AML-193 (cell line): ENCODE results near the gene PSMD3.
"Not testable (repeated sequence)": the region's sequence is repeated elsewhere in the genome, so short reads cannot be mapped to it uniquely, and the experiment has no call there.

Experiments
- DNase-seq, 2 experiments: peaks; one replicate each; lab custom pipeline; 2025; lab: John Stamatoyannopoulos, UW

The PSMD3 gene

GRCh38 chr17:39980351-39981206 is at the start of gene PSMD3:
Gene PSMD3, plus strand, starts transcription at chr17:39980807. Its CDS starts 164 bp downstream, at chr17:39980971.
- peak; percentile 100 for DNase-seq

DNA sequence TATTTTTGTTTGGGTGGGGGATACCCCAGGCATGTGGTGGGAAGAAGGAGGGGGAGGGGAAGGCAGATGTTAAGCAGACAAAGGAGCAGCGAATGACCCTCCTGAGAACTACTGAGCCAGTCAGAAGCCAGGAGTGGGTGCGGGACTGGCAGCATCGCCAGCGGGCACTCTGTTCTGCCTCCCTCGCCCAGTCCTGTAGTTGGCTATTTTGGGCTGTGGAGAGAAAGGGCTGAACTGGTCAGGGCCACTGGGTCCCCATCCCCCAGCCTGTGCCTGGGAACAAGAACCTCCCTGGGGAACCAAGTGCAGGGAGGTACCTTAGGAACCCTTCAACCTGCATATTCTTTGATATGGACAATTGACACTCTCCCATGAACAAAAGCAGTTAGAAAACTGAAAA is 46.7 kb upstream of the PSMD3 start:
- DNase-seq: no peak

DNA sequence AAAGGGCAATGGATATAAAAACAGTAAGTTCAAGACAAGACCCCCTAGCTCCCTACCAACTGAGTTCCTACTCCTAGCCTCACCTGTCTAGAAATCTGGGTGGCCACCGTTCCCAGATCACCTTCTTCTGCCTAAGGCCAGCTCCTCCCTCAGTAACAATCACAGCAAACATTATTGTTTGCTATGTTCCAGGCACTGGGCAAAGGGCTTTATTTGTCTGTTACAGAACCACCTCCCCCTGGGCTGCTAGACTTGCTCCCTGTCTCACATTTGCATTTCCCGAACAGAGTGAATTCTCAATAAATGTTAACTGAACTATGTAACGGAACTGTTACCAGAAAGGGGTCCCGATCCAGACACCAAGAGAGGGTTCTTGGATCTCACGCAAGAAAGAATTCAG is 46.3 kb upstream of the PSMD3 start:
- no peak for DNase-seq

DNA sequence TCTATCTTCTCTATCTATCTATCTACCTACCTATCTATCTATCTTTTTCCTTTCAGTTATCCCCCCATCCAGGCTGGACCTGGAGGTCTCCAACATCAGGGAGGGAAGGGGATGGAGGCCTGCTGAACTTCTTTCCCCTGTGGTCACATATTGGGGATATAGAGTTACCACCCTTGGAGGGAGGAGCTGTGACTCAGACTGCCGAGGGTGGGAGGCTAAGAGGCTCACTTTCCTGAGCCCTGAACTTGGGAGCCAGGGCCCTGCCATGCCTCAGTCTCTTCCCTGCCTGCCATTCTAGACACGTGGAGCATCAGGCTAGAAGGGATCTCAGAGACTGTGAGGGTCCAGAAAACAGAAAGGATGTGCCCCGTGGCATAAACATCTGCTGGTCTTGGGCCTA is 44.7 kb upstream of the PSMD3 start:
- no peak for DNase-seq

- DNase-seq: no peak
These were observed 43.2 kb upstream of the PSMD3 start for GRCh38 chr17:39937447-39937846.

- no peak for DNase-seq
These were observed 42.3 kb upstream of the PSMD3 start for GRCh38 chr17:39938140-39938869.

DNA sequence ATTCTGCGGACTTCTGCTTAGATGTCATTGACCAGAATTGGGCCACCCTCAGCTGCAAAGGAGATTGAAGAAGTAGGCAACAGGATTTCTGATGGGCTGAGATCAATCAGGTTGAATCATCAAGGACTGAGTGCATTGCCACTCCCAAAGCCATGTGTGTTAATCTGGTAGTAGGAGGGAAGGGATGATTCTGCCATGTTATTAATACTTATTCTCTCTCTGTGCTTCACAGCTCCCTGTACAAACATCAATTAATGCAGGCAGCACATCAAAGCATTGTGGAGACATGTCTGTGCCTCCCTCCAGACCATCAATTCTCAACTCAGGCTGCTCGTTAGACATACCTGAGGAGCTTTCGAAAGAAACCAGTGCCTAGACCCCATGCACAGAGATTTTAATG is 41.5 kb upstream of the PSMD3 start:
- no peak for DNase-seq

- DNase-seq: peak; percentile 63 to 64
These were observed 40.8 kb upstream of the PSMD3 start for GRCh38 chr17:39939588-39940419.

- DNase-seq: no peak
These were observed 36.8 kb upstream of the PSMD3 start for GRCh38 chr17:39943702-39944392.

GRCh38 chr17:39944393-39944711 is 36.3 kb upstream of the PSMD3 start:
- DNase-seq: no peak

DNA sequence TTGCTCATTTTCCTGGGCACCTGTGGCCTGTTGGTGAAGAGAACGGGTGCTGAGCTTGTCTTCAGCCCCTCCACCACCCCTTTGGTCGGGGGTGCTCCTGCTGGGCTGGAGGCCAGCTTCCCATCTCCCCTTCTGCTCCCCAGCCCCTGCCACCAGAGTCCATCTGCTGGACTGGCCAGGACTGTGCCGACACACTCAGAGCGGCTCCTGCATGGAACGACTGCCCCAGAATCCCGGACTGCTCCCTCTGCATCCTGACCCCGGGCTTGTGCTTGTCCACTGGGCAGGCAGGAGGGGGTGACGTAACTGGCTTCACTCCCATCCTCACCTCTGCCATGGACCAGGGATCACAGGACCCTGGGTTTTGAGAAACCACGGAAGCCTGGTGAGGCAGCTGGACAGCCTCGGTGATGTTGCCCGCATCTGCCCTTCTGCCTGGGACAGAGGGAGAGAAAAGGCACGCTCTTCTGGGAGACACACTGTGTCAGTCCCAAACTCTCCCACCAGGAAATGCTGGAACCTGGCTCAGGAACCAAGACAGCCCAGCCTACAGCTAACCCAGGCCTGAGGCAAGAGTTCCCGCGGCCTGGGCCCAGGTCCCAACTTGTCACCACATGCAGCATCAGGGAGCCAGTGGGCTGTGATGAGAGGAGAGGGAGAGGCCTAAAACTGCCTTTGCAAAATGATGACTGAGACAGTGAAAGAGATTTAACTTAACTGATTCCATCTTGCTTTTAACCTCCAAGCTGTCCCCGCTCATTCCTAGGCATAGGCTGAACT is 33.9 kb upstream of the PSMD3 start:
- DNase-seq: no peak

DNA sequence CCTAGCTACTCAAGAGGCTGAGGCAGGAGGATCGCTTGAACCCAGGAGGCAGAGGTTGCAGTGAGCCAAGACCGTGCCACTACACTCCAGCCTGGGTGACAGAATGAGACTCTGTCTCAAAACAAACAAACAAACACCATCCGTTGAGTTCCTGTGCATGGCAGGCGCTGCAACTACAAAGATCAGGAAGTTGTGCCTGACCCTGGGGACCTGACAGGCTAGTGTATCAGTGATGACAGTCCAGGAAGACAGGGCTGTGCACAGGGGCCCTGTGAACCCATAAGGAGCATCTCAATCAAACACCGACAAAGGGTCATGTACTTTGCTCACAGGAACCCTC is 32.1 kb upstream of the PSMD3 start:
- not testable (repeated sequence) for DNase-seq

DNA sequence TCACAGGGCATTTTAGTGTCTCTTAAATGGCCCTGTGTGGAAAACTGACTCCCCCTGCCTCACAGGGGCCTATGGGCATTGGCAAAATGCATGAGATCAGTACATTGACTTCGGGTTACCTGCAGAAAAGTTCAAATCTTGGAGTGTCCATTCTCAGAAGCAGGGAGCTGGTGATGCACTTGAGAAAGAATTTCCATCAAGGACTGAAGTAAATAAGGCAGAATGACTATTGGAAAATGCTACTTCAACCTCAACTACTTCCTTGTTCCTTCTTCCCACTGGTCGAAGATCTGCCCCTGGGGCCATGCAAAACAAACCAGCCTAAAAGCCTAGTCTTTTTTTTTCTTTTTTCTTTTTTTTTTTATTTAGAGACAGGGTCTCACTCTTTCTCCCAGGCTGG is 31.6 kb upstream of the PSMD3 start:
- DNase-seq: peak in 1 of 2 experiments; percentile 9

DNA sequence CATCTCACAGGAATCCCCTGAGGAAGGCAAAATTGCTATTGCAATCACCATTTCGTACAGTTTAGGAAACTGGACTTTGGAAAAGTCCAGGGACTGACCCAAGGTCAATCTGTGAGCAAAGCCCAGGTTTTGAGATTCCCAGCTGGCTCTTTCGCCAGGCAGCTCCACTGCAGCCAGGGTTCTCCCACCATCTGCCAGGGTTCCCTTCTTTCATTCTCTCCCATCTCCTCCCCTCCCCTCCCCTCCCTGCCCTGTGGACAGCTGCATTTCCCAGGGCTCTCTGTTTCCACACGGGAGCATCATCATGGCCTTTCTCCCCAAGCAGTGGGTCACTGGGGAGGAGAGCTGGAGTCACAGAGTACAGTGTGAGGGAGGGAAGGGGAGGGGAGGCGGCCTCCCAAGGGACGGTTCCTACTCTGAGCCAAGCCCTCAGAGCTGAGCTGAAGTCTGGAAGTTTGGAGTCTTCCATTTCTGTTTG is 29.7 kb upstream of the PSMD3 start:
- DNase-seq: no peak

DNA sequence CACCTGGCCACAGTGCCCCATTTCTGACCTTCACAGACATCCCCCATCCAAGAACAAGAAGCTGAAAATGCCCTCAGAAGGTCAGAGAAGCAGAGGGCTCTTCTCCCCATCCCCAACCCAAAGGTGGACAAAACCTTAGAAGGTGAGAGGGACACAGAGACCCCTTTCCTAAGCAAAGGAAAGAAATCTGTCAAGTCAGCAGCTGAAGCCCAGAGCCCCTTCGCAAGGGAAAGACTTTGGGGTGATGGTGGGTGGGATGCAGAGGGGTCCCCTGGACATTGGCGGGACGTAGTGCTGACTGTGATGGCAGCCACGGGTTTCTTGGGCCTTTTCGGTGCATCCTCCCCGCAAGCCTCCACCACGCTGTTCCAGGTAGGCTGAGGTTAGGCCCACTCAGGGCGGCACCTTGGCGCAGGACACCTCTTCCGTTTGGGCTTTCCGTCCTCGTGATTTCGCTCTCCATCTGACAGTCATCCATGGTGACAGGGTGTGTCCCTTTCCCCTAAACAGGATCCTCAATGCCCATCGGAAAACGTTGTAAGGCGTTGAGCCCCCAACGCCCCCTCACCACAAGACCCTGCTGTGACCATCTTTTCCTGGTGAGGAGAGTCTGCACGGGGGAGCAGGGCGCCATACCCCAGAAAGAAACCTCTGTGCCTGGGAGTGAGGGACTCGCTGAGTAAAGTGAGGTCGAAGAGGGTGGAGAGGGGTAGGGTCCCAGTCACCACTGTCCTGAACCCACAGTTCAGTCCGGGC is 28.5 kb upstream of the PSMD3 start:
- no peak for DNase-seq

GRCh38 chr17:39952680-39953470 is 27.7 kb upstream of the PSMD3 start:
- DNase-seq: peak; percentile 96 to 97

- no peak for DNase-seq
These were observed 27.1 kb upstream of the PSMD3 start for GRCh38 chr17:39953471-39953888.

GRCh38 chr17:39954876-39955275 is 25.7 kb upstream of the PSMD3 start:
- no peak for DNase-seq

- no peak for DNase-seq
These were observed 24.8 kb upstream of the PSMD3 start for GRCh38 chr17:39955726-39956225.
